HepG2 (cell line): ENCODE data around the gene TAT. TPM values are rescaled to one million over a fixed set of nuclear protein-coding genes. Genes with fewer than 3 reads are reported as not detected.

Experiments
- CHCHD3 ChIP-seq: sonication (generic); formaldehyde crosslinking; IDR thresholded peaks from 2 replicates; pipeline ENCODE4 v1.8.0; 2022; ENCODE audit warnings: mild to moderate bottlenecking, missing genetic modification reagents, moderate library complexity
- ELF1 ChIP-seq: sonication (generic); formaldehyde crosslinking; IDR thresholded peaks from 2 replicates; pipeline ENCODE4 v1.4.0; 2020; ENCODE audit warnings: missing genetic modification reagents
- ELF3 ChIP-seq: IDR thresholded peaks from 2 replicates; pipeline ENCODE4 v1.6.1; 2016; ENCODE audit warnings: missing genetic modification reagents, missing compliant biosample characterization
- FOXK1 ChIP-seq: sonication (generic); formaldehyde crosslinking; IDR thresholded peaks from 2 replicates; pipeline ENCODE4 v1.4.0; 2020; ENCODE audit warnings: low read depth, missing genetic modification reagents, borderline replicate concordance
- HCFC1 ChIP-seq: fragments of 150-350 bp; IDR thresholded peaks from 2 replicates; pipeline ENCODE4 v1.6.1; 2014; ENCODE audit warnings: low read depth, low read length
- HNF4G ChIP-seq, 2 experiments: sonication (generic) in 1 of 2; formaldehyde crosslinking in 1 of 2; IDR thresholded peaks; 2 replicates each; pipeline versions ENCODE4 v1.4.0 to v1.6.1; 2011 to 2020; ENCODE audit warnings: borderline replicate concordance in 2 of 2, low read depth in 2 of 2, mild to moderate bottlenecking in 2 of 2, low read length in 1 of 2, missing genetic modification reagents in 1 of 2, moderate library complexity in 1 of 2
- MIER2 ChIP-seq: IDR thresholded peaks from 2 replicates; pipeline ENCODE4 v1.6.1; 2016; ENCODE audit warnings: missing biosample characterization, missing genetic modification reagents
- MTA3 ChIP-seq: sonication (generic); formaldehyde crosslinking; IDR thresholded peaks from 2 replicates; pipeline ENCODE4 v1.4.0; 2020; ENCODE audit warnings: missing genetic modification reagents
- NBN ChIP-seq: fragments of 450-650 bp; conservative IDR thresholded peaks from 2 replicates; pipeline ENCODE4 v1.6.1; 2017
- TRIM22 ChIP-seq: fragments of 450-650 bp; IDR thresholded peaks from 2 replicates; pipeline ENCODE4 v1.6.1; 2017
- XRCC5 ChIP-seq: fragments of 200-400 bp; formaldehyde crosslinking; optimal IDR thresholded peaks from 2 replicates; pipeline ENCODE3; 2017; ENCODE audit warnings: mild to moderate bottlenecking, low read length
- ZBTB3 ChIP-seq: sonication (generic); formaldehyde crosslinking; IDR thresholded peaks from 2 replicates; pipeline ENCODE4 v1.4.0; 2020; ENCODE audit warnings: low read depth, mild to moderate bottlenecking, moderate library complexity, missing genetic modification reagents, borderline replicate concordance
- ZFYVE20 ChIP-seq: sonication (generic); formaldehyde crosslinking; IDR thresholded peaks from 2 replicates; pipeline ENCODE4 v1.8.0; 2023; ENCODE audit warnings: low read depth, mild to moderate bottlenecking, moderate library complexity, missing genetic modification reagents, borderline replicate concordance
- ZKSCAN1 ChIP-seq: fragments of 150-350 bp; IDR thresholded peaks from 2 replicates; pipeline ENCODE4 v1.6.1; 2014; ENCODE audit warnings: low read length
- ZNF33B ChIP-seq: sonication (generic); formaldehyde crosslinking; IDR thresholded peaks from 2 replicates; pipeline ENCODE4 v1.5.1; 2020; ENCODE audit warnings: mild to moderate bottlenecking, missing genetic modification reagents
- ZNF512B ChIP-seq: sonication (generic); formaldehyde crosslinking; IDR thresholded peaks from 2 replicates; pipeline ENCODE4 v1.5.1; 2020; ENCODE audit warnings: missing genetic modification reagents, mild to moderate bottlenecking, borderline replicate concordance
- ZNF547 ChIP-seq: sonication (generic); formaldehyde crosslinking; IDR thresholded peaks from 2 replicates; pipeline ENCODE4 v1.5.1; 2020; ENCODE audit warnings: mild to moderate bottlenecking, missing genetic modification reagents
- ZNF557 ChIP-seq: sonication (generic); formaldehyde crosslinking; IDR thresholded peaks from 2 replicates; pipeline ENCODE4 v1.4.0; 2020; ENCODE audit warnings: missing genetic modification reagents
- ZNF770 ChIP-seq: sonication (generic); formaldehyde crosslinking; IDR thresholded peaks from 2 replicates; pipeline ENCODE4 v1.5.0; 2020; ENCODE audit warnings: mild to moderate bottlenecking, missing genetic modification reagents
- ZNF781 ChIP-seq: sonication (generic); formaldehyde crosslinking; IDR thresholded peaks from 2 replicates; pipeline ENCODE4 v1.5.1; 2020; ENCODE audit warnings: borderline replicate concordance, mild to moderate bottlenecking, missing genetic modification reagents; ENCODE audit errors: not compliant biosample characterization
- ZNF883 ChIP-seq: sonication (generic); formaldehyde crosslinking; IDR thresholded peaks from 2 replicates; pipeline ENCODE4 v1.5.1; 2020; ENCODE audit warnings: mild to moderate bottlenecking, missing genetic modification reagents; ENCODE audit errors: not compliant biosample characterization
- polyA plus RNA-seq, 8 experiments: library from polyadenylated mRNA; depleted of rRNA in 3 of 8; stranded (reverse) in 7 of 8; unstranded in 1 of 8; fragments of >200 nt; fragmentation: Illumina TruSeq in 4 of 8; extraction: Trizol in 4 of 8; gene quantifications; 2 replicates each; pipeline versions ENCODE4 v1.2.1 to v1.2.3, GENCODE V29; 2011 to 2016; ENCODE audit warnings: low read depth in 4 of 8, missing spikeins in 1 of 8, mixed read lengths in 1 of 8; ENCODE audit not compliant: insufficient read depth in 1 of 8
- total RNA-seq, 5 experiments: library from RNA; depleted of rRNA; stranded (reverse); fragments of >200 nt; fragmentation: Illumina TruSeq; extraction: Trizol; gene quantifications; 2 replicates each; pipeline ENCODE4 v1.2.3, GENCODE V29; 2016; ENCODE audit warnings: low read depth in 1 of 5
- TF ChIP-seq, protein P1 (sequence below): IDR thresholded peaks from 2 replicates; pipeline ENCODE4 v1.6.1; 2016; ENCODE audit warnings: missing genetic modification reagents, missing compliant biosample characterization
- TF ChIP-seq, protein P2 (sequence below): sonication (generic); formaldehyde crosslinking; IDR thresholded peaks from 2 replicates; pipeline ENCODE4 v1.5.0; 2020; ENCODE audit warnings: missing genetic modification reagents

The TAT gene
- total and polyA plus RNA-seq, 2 of the 13 experiments (the other 11 are each of a cell fraction or from before 2014, with no cell fraction given) = 1.6 to 5.8 TPM

DNA sequence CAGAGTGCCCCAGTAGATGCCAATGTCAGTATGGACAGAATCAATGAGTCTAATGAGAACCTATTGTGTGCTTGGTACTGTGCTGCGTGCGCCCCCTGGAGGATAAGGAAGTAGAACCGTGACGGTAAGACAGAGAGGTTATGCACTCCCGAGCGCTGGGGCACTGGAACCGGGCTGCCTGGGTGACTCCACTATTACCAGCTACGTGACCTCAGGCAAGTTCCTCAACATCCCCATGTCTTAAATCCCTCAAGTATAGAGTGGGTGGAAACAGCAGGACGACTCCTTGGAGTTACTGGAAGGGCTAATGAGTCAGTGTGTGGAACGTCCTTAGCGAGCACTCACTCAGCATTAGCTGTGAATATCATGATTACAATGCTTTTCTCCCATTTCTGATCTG lies 34.5 kb downstream of the TAT start (continued):
- TF ChIP-seq MIER2 (CRISPR knock-in tag) (no peak), ZNF781 (CRISPR knock-in tag) (no peak), ELF3 (0 out of 2 replicates have a peak, but pooled peaks have one; percentile 23), ZFYVE20 (CRISPR knock-in tag) (no peak), ZNF557 (CRISPR knock-in tag) (no peak), ZNF33B (CRISPR knock-in tag) (no peak), CHCHD3 (CRISPR knock-in tag) (no peak), ZNF883 (CRISPR knock-in tag) (no peak), NBN (no peak), MTA3 (CRISPR knock-in tag) (no peak), ELF1 (CRISPR knock-in tag) (no peak), ZNF512B (no peak), HCFC1 (no peak), FOXK1 (CRISPR knock-in tag) (no peak), ZKSCAN1 (peak; percentile 67; the same call in 1 of the 2 replicates), XRCC5 (peak; percentile 65), ZBTB3 (CRISPR knock-in tag) (no peak), TRIM22 (no peak), ZNF770 (CRISPR knock-in tag) (no peak), HNF4G (IDR thresholded peaks at IDR 0.05; ENCODE audit: borderline replicate concordance, low read depth, low read length) (no peak), HNF4G (CRISPR knock-in tag; IDR thresholded peaks at IDR 0.05; ENCODE audit: borderline replicate concordance, low read depth) (no peak), ZNF547 (CRISPR knock-in tag) (no peak)
- TF ChIP-seq, protein P1, sequence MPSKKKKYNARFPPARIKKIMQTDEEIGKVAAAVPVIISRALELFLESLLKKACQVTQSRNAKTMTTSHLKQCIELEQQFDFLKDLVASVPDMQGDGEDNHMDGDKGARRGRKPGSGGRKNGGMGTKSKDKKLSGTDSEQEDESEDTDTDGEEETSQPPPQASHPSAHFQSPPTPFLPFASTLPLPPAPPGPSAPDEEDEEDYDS (CRISPR knock-in tag) = 0 out of 2 replicates have a peak, but pooled peaks have one; percentile 4
- TF ChIP-seq, protein P2, sequence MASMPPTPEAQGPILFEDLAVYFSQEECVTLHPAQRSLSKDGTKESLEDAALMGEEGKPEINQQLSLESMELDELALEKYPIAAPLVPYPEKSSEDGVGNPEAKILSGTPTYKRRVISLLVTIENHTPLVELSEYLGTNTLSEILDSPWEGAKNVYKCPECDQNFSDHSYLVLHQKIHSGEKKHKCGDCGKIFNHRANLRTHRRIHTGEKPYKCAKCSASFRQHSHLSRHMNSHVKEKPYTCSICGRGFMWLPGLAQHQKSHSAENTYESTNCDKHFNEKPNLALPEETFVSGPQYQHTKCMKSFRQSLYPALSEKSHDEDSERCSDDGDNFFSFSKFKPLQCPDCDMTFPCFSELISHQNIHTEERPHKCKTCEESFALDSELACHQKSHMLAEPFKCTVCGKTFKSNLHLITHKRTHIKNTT (CRISPR knock-in tag) = no peak
